ENCODE results near the gene DERA.

- TF ChIP-seq CTCF (IDR thresholded peaks at IDR 0.05), result no peak
- no peak for TF ChIP-seq POLR2A (IDR thresholded peaks at IDR 0.05)
Observed at GRCh38 chr12:15972894-15973293, 61.8 kb downstream of the DERA start.
